ENCODE data around the gene TRABD2B.

- TF ChIP-seq CTCF (IDR thresholded peaks at IDR 0.05) (no peak), E2F4 (CRISPR knock-in tag; IDR thresholded peaks at IDR 0.05; ENCODE audit: borderline replicate concordance, low read depth) (no peak), HMGXB4 (CRISPR knock-in tag; IDR thresholded peaks at IDR 0.05) (no peak), ELF4 (CRISPR knock-in tag; IDR thresholded peaks at IDR 0.05; ENCODE audit: low read depth) (no peak), ZNF263 (CRISPR knock-in tag; IDR thresholded peaks at IDR 0.05; ENCODE audit: low read depth) (no peak), USF2 (CRISPR knock-in tag; IDR thresholded peaks at IDR 0.05) (no peak), IRF1 (CRISPR knock-in tag; IDR thresholded peaks at IDR 0.05) (no peak), E2F1 (CRISPR knock-in tag; IDR thresholded peaks at IDR 0.05) (no peak), STAT6 (CRISPR knock-in tag; conservative IDR thresholded peaks at IDR 0.05; ENCODE audit: low read depth) (no peak), ARID4B (CRISPR knock-in tag; IDR thresholded peaks at IDR 0.05; ENCODE audit: borderline replicate concordance) (no peak), KAT7 (CRISPR knock-in tag; IDR thresholded peaks at IDR 0.05; ENCODE audit: borderline replicate concordance) (no peak), ESRRA (CRISPR knock-in tag; IDR thresholded peaks at IDR 0.05; ENCODE audit: borderline replicate concordance) (no peak), CREB1 (CRISPR knock-in tag; IDR thresholded peaks at IDR 0.05) (no peak), PREB (CRISPR knock-in tag; IDR thresholded peaks at IDR 0.05; ENCODE audit: borderline replicate concordance) (no peak)
Observed at GRCh38 chr1:47881505-47882442, 115.4 kb downstream of the TRABD2B start.

Measured in WTC11 (cell line).